H9 (cell line): Measurements from ENCODE around the gene SPECC1L. TPM values are rescaled to one million over a fixed set of nuclear protein-coding genes. Genes with fewer than 3 reads are reported as not detected.

ENCODE experiments used
- DNase-seq: peaks from one replicate; pipeline ENCODE4 v3.0.0-alpha.2; 2017
- H2AFZ ChIP-seq: one replicate; pipeline ENCODE4 v1.6.1; 2013; ENCODE audit warnings: mild to moderate bottlenecking, low read length, control low read depth, moderate library complexity
- H2AK5ac ChIP-seq: 2 replicates; pipeline ENCODE4 v1.6.1; 2013; ENCODE audit warnings: low read length, control low read depth, mixed read lengths; ENCODE audit not compliant: insufficient read length
- H2BK120ac ChIP-seq: one replicate; pipeline ENCODE4 v1.6.1; 2013; ENCODE audit warnings: low read depth, mild to moderate bottlenecking, low read length, control low read depth, inconsistent platforms; ENCODE audit not compliant: poor library complexity, severe bottlenecking
- H2BK12ac ChIP-seq: 2 replicates; pipeline ENCODE4 v1.6.1; 2013; ENCODE audit warnings: low read length, control low read depth, mixed read lengths, low read depth; ENCODE audit not compliant: insufficient read length
- H2BK15ac ChIP-seq: 2 replicates; pipeline ENCODE4 v1.6.1; 2013; ENCODE audit warnings: low read depth, low read length, control low read depth
- H2BK20ac ChIP-seq: one replicate; pipeline ENCODE4 v1.6.1; 2013; ENCODE audit warnings: low read depth, mild to moderate bottlenecking, low read length, control low read depth, inconsistent platforms; ENCODE audit not compliant: poor library complexity, severe bottlenecking
- H2BK5ac ChIP-seq: 2 replicates; pipeline ENCODE4 v1.6.1; 2013; ENCODE audit warnings: low read length, control low read depth, mixed read lengths; ENCODE audit not compliant: insufficient read length
- H3K14ac ChIP-seq: 2 replicates; pipeline ENCODE4 v1.6.1; 2013; ENCODE audit warnings: low read length, control low read depth; ENCODE audit not compliant: insufficient read depth
- H3K18ac ChIP-seq: 2 replicates; pipeline ENCODE4 v1.6.1; 2013; ENCODE audit warnings: low read depth, mild to moderate bottlenecking, mixed read lengths, low read length, control low read depth; ENCODE audit not compliant: insufficient read length
- H3K23ac ChIP-seq: 2 replicates; pipeline ENCODE4 v1.6.1; 2013; ENCODE audit warnings: low read length, control low read depth, mixed read lengths, low read depth; ENCODE audit not compliant: insufficient read length
- H3K23me2 ChIP-seq: 2 replicates; pipeline ENCODE4 v1.6.1; 2013; ENCODE audit warnings: low read depth, mild to moderate bottlenecking, mixed read lengths, low read length, control low read depth; ENCODE audit not compliant: insufficient read length, poor library complexity, severe bottlenecking
- H3K27ac ChIP-seq: 2 replicates; pipeline ENCODE4 v1.5.1; 2013; ENCODE audit warnings: low read length, control low read depth, mixed read lengths, low read depth; ENCODE audit not compliant: insufficient read length
- H3K27me3 ChIP-seq: 2 replicates; pipeline ENCODE4 v1.6.1; 2013; ENCODE audit warnings: low read length, control low read depth, inconsistent platforms; ENCODE audit not compliant: insufficient read depth
- H3K4ac ChIP-seq: 2 replicates; pipeline ENCODE4 v1.6.1; 2013; ENCODE audit warnings: low read depth, mild to moderate bottlenecking, control low read depth, inconsistent platforms, low read length, moderate library complexity
- H3K4me1 ChIP-seq: 2 replicates; pipeline ENCODE4 v1.6.1; 2013; ENCODE audit warnings: low read length, control low read depth, inconsistent platforms; ENCODE audit not compliant: insufficient read depth
- H3K4me2 ChIP-seq: 2 replicates; pipeline ENCODE4 v1.6.1; 2013; ENCODE audit warnings: low read length, control low read depth, mixed read lengths; ENCODE audit not compliant: insufficient read length, insufficient read depth
- H3K56ac ChIP-seq: 2 replicates; pipeline ENCODE4 v1.6.1; 2013; ENCODE audit warnings: low read depth, mild to moderate bottlenecking, mixed read lengths, low read length, control low read depth; ENCODE audit not compliant: insufficient read length
- H3K79me1 ChIP-seq: 2 replicates; pipeline ENCODE4 v1.6.1; 2013; ENCODE audit warnings: low read depth, mild to moderate bottlenecking, moderate library complexity, low read length, control low read depth, inconsistent platforms; ENCODE audit not compliant: insufficient read depth, poor library complexity, severe bottlenecking
- H3K79me2 ChIP-seq: 2 replicates; pipeline ENCODE4 v1.6.1; 2013; ENCODE audit warnings: low read length, control low read depth, inconsistent platforms; ENCODE audit not compliant: insufficient read depth
- H3K9ac ChIP-seq: 2 replicates; pipeline ENCODE4 v1.6.1; 2013; ENCODE audit warnings: low read length, control low read depth, mixed read lengths; ENCODE audit not compliant: insufficient read length; ENCODE audit errors: extremely low read depth
- H3K9me3 ChIP-seq: one replicate; pipeline ENCODE4 v1.6.1; 2013; ENCODE audit warnings: low read depth, low read length, inconsistent platforms; ENCODE audit not compliant: control insufficient read depth
- H3T11ph ChIP-seq: one replicate; pipeline ENCODE4 v1.6.1; 2013; ENCODE audit warnings: mild to moderate bottlenecking, low read length, control low read depth, inconsistent platforms
- H4K20me1 ChIP-seq: one replicate; pipeline ENCODE4 v1.6.1; 2013; ENCODE audit not compliant: control insufficient read depth, insufficient read length, insufficient read depth
- H4K5ac ChIP-seq: 2 replicates; pipeline ENCODE4 v1.6.1; 2013; ENCODE audit warnings: low read depth, mild to moderate bottlenecking, mixed read lengths, low read length, control low read depth; ENCODE audit not compliant: insufficient read length
- H4K8ac ChIP-seq: replicated peaks from 2 replicates; pipeline ENCODE4 v1.6.1; 2013; ENCODE audit warnings: low read length, control low read depth, mixed read lengths, low read depth; ENCODE audit not compliant: insufficient read length
- H4K91ac ChIP-seq: 2 replicates; pipeline ENCODE4 v1.6.1; 2013; ENCODE audit warnings: low read depth, mild to moderate bottlenecking, moderate library complexity, mixed read lengths, low read length, control low read depth; ENCODE audit not compliant: insufficient read length
- H3K27ac Mint-ChIP-seq, 3 experiments: 2 replicates in 2 of 3; 3 replicates in 1 of 3; pipeline ENCODE4 v1.8.0; 2020 to 2021; ENCODE audit warnings: mixed read lengths in 3 of 3, mild to moderate bottlenecking in 1 of 3, moderate library complexity in 1 of 3
- H3K27me3 Mint-ChIP-seq: 2 replicates; pipeline ENCODE4 v1.8.0; 2021; ENCODE audit warnings: low read depth, mild to moderate bottlenecking, moderate library complexity, mixed read lengths
- H3K36me3 Mint-ChIP-seq, 3 experiments: 2 replicates in 2 of 3; 3 replicates in 1 of 3; pipeline ENCODE4 v1.8.0; 2020 to 2021; ENCODE audit warnings: low read depth in 3 of 3, mixed read lengths in 3 of 3; ENCODE audit not compliant: insufficient read depth in 1 of 3
- H3K4me1 Mint-ChIP-seq, 2 experiments: 2 replicates each; pipeline ENCODE4 v1.8.0; 2020; ENCODE audit warnings: mixed read lengths in 2 of 2
- H3K4me3 Mint-ChIP-seq, 2 experiments: 2 replicates in 1 of 2; 3 replicates in 1 of 2; pipeline ENCODE4 v1.8.0; 2020 to 2021; ENCODE audit warnings: mild to moderate bottlenecking in 2 of 2, mixed read lengths in 2 of 2, moderate library complexity in 1 of 2
- H3K9me3 Mint-ChIP-seq, 2 experiments: 2 replicates in 1 of 2; 3 replicates in 1 of 2; pipeline ENCODE4 v1.8.0; 2020; ENCODE audit warnings: mild to moderate bottlenecking in 2 of 2, mixed read lengths in 2 of 2, moderate library complexity in 1 of 2
- WGBS: extraction: QIAGEN DNeasy Blood & Tissue Kit; methylation state at CpG from one replicate; pipeline ENCODE4 v1.1.7; 2013; ENCODE audit warnings: missing lambda C conversion rate, low lambda C conversion rate, mixed read lengths; ENCODE audit not compliant: insufficient read length; ENCODE audit errors: extremely low coverage; 5-methylcytosine and 5-hydroxymethylcytosine counted together
- total RNA-seq: library from RNA; stranded (reverse); gene quantifications from 2 replicates; pipeline ENCODE4 v1.2.1, GENCODE V29; 2021
- TF ChIP-seq, protein P1 (sequence below): fragments of 200-600 bp; sonication (generic); conservative IDR thresholded peaks from 3 replicates; pipeline ENCODE4 v1.8.0; 2021; ENCODE audit warnings: antibody characterized with exemption, mild to moderate bottlenecking

SPECC1L gene
- total RNA-seq, 1 experiment from 2014 or later = 57.1 TPM

DNA sequence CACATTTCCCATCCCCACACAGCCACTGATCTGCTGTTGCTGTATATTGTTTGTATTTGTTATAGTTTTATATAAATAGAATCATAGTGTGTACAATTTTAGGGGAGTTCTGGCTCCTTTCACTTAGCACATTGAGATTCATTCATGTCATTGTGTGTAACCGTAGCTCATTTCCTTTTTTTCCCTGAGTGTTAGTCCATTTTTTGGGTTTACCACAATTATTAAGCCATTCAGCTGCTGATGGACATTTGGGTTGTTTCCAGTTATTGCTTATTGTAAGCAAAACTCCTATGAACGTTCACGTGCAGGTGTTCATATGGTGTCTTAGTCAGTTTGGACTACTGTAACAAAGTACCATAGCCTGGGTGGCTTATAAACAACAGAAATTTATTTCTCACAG lies 123.2 kb downstream of the SPECC1L start:
- Histone ChIP-seq H2BK5ac (no peak overlapping the region), H4K5ac (no peak overlapping the region), H3K4me2 (no peak overlapping the region), H4K91ac (no peak overlapping the region), H3K79me2 (no peaks in the 10 kb centered on the region), H3K4ac (no peak overlapping the region), H4K20me1 (no peaks in the 10 kb centered on the region), H2AFZ (no peak overlapping the region), H3K27me3 (no peaks in the 10 kb centered on the region), H2AK5ac (no peak overlapping the region), H3K23ac (no peak overlapping the region), H2BK120ac (no peak overlapping the region), H3T11ph (no peak overlapping the region), H3K79me1 (no peaks in the 10 kb centered on the region), H4K8ac (no peak overlapping the region), H3K27ac (no peak overlapping the region), H3K9me3 (no peaks in the 10 kb centered on the region), H3K56ac (no peak overlapping the region), H3K4me1 (no peaks in the 10 kb centered on the region), H3K23me2 (no peaks in the 10 kb centered on the region), H2BK12ac (no peak overlapping the region), H2BK15ac (no peak overlapping the region), H2BK20ac (no peak overlapping the region), H3K9ac (no peak overlapping the region), H3K18ac (no peak overlapping the region), H3K14ac (no peak overlapping the region)
- peaks cover 7 to 21% (median 21%) of the 10 kb centered on the region in 3 experiments; a peak in 6 of 7 replicates for H3K36me3 Mint-ChIP-seq
- no peaks in the 10 kb centered on the region for H3K4me1 Mint-ChIP-seq
- no peak for DNase-seq
- WGBS = no CpG with 5 or more reads among the region's 3 CpGs
- H3K4me3 Mint-ChIP-seq = no peak overlapping the region
- H3K9me3 Mint-ChIP-seq = no peaks in the 10 kb centered on the region
- H3K27ac Mint-ChIP-seq = no peak overlapping the region
- TF ChIP-seq, protein P1, sequence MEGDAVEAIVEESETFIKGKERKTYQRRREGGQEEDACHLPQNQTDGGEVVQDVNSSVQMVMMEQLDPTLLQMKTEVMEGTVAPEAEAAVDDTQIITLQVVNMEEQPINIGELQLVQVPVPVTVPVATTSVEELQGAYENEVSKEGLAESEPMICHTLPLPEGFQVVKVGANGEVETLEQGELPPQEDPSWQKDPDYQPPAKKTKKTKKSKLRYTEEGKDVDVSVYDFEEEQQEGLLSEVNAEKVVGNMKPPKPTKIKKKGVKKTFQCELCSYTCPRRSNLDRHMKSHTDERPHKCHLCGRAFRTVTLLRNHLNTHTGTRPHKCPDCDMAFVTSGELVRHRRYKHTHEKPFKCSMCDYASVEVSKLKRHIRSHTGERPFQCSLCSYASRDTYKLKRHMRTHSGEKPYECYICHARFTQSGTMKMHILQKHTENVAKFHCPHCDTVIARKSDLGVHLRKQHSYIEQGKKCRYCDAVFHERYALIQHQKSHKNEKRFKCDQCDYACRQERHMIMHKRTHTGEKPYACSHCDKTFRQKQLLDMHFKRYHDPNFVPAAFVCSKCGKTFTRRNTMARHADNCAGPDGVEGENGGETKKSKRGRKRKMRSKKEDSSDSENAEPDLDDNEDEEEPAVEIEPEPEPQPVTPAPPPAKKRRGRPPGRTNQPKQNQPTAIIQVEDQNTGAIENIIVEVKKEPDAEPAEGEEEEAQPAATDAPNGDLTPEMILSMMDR = no peak
- no peaks in the 10 kb centered on the region for H3K27me3 Mint-ChIP-seq
